HEK293 (cell line): Measurements from ENCODE around the gene CNP.

ENCODE experiments used
- CTCF ChIA-PET: fragments of 350-600 bp; formaldehyde crosslinking; extraction: SDS; loops from one replicate; lab custom pipeline; 2021; ENCODE audit warnings: antibody characterized with exemption; lab: Yijun Ruan, JAX
- POLR2A ChIA-PET: fragments of 300-600 bp; formaldehyde crosslinking; extraction: SDS; loops from one replicate; lab custom pipeline; 2020; ENCODE audit warnings: antibody characterized with exemption, inconsistent platforms; lab: Yijun Ruan, JAX
- H3K27ac ChIP-seq: fragments of 200-500 bp; sonication (Bioruptor generic); 2 replicates; pipeline ENCODE4 v1.5.1; 2014; ENCODE audit warnings: low read depth, low read length, control low read depth, inconsistent platforms; ENCODE audit errors: extremely low read depth
- H3K36me3 ChIP-seq, 2 experiments: fragments of 200-500 bp in 1 of 2; sonication (Bioruptor generic) in 1 of 2; 1 replicate in 1 of 2; 2 replicates in 1 of 2; pipeline ENCODE4 v1.5.1; 2014 to 2017; ENCODE audit warnings: inconsistent platforms in 2 of 2, low read length in 2 of 2; ENCODE audit not compliant: control insufficient read depth in 2 of 2, insufficient read depth in 1 of 2
- H3K4me1 ChIP-seq: fragments of 200-500 bp; sonication (Bioruptor generic); 2 replicates; pipeline ENCODE4 v1.5.1; 2014; ENCODE audit warnings: mild to moderate bottlenecking, low read length, inconsistent platforms; ENCODE audit not compliant: control insufficient read depth, insufficient read depth
- H3K4me3 ChIP-seq: 2 replicates; pipeline ENCODE4 v1.5.1; 2011; ENCODE audit warnings: low read depth, mild to moderate bottlenecking, control low read depth, low read length, moderate library complexity
- H3K9me3 ChIP-seq: fragments of 200-500 bp; sonication (Bioruptor generic); 2 replicates; pipeline ENCODE4 v1.5.1; 2014; ENCODE audit warnings: low read depth, low read length, inconsistent platforms; ENCODE audit not compliant: control insufficient read depth, insufficient read depth
- GLIS1 ChIP-seq: fragments of 450-650 bp; formaldehyde crosslinking; IDR thresholded peaks from 2 replicates; pipeline ENCODE4 v1.5.1; 2016; ENCODE audit warnings: missing biosample characterization, missing genetic modification characterization
- MYNN ChIP-seq: fragments of 450-650 bp; formaldehyde crosslinking; IDR thresholded peaks from 2 replicates; pipeline ENCODE4 v1.5.1; 2016; ENCODE audit warnings: missing biosample characterization, missing genetic modification characterization, borderline replicate concordance
- ZEB2 ChIP-seq: fragments of 450-650 bp; formaldehyde crosslinking; IDR thresholded peaks from 2 replicates; pipeline ENCODE4 v1.5.1; 2016; ENCODE audit warnings: missing biosample characterization, missing genetic modification characterization
- ZFP41 ChIP-seq: fragments of 450-650 bp; formaldehyde crosslinking; IDR thresholded peaks from 2 replicates; pipeline ENCODE4 v1.5.1; 2016; ENCODE audit warnings: missing biosample characterization, missing genetic modification characterization, borderline replicate concordance
- ZNF148 ChIP-seq: fragments of 450-650 bp; formaldehyde crosslinking; IDR thresholded peaks from 2 replicates; pipeline ENCODE4 v1.5.0; 2017; ENCODE audit warnings: missing biosample characterization, missing genetic modification characterization, borderline replicate concordance
- ZNF169 ChIP-seq: fragments of 450-650 bp; formaldehyde crosslinking; IDR thresholded peaks from 2 replicates; pipeline ENCODE4 v1.5.1; 2016; ENCODE audit warnings: missing biosample characterization, missing genetic modification characterization
- ZNF280C ChIP-seq: fragments of 450-650 bp; formaldehyde crosslinking; IDR thresholded peaks from 2 replicates; pipeline ENCODE4 v1.5.1; 2016; ENCODE audit warnings: missing biosample characterization, missing genetic modification characterization
- ZNF394 ChIP-seq: fragments of 450-650 bp; formaldehyde crosslinking; IDR thresholded peaks from 2 replicates; pipeline ENCODE4 v1.5.1; 2016; ENCODE audit warnings: missing biosample characterization, missing genetic modification characterization, mild to moderate bottlenecking, moderate library complexity, borderline replicate concordance
- ZNF433 ChIP-seq: fragments of 450-650 bp; formaldehyde crosslinking; IDR thresholded peaks from 2 replicates; pipeline ENCODE4 v1.5.1; 2016; ENCODE audit warnings: missing biosample characterization, missing genetic modification characterization, low read depth
- ZNF600 ChIP-seq: fragments of 450-650 bp; formaldehyde crosslinking; IDR thresholded peaks from 2 replicates; pipeline ENCODE4 v1.5.1; 2016; ENCODE audit warnings: missing biosample characterization, missing genetic modification characterization
- ZNF776 ChIP-seq: fragments of 450-650 bp; formaldehyde crosslinking; IDR thresholded peaks from 2 replicates; pipeline ENCODE4 v1.5.0; 2017; ENCODE audit warnings: missing biosample characterization, missing genetic modification characterization, borderline replicate concordance
- TF ChIP-seq, protein P1 (sequence below): fragments of 450-650 bp; formaldehyde crosslinking; IDR thresholded peaks from 2 replicates; pipeline ENCODE4 v1.5.1; 2016; ENCODE audit warnings: missing biosample characterization, missing genetic modification characterization
- TF ChIP-seq, protein P2 (sequence below): fragments of 450-650 bp; formaldehyde crosslinking; IDR thresholded peaks from 2 replicates; pipeline ENCODE4 v1.5.1; 2016; ENCODE audit warnings: missing biosample characterization, missing genetic modification characterization

Gene CNP

DNA sequence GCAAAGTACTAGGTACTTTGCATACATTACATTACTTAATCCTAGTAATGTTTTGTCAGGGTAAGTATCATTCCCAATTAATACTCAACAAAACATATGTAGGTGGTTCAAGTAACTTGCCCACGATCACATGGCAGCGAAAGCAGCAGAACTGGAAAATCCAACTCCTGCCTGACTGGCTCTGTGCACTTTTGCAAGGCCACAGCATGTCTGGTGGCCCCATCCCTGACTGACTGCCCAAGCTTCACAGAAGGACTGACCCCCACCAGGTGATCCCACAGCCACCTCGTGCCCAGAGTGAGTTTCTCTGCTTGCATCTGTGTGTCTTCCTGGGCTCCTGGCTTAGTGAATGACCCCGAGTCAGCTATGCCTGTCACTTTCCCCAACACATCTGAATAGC is 11.4 kb downstream of the CNP start:
- Histone ChIP-seq H3K36me3 (peaks cover 66 to 93% of the 10 kb centered on the region in 2 experiments), H3K4me1 (no peaks in the 10 kb centered on the region), H3K4me3 (no peak overlapping the region), H3K27ac (no peak overlapping the region), H3K9me3 (no peaks in the 10 kb centered on the region)
- POLR2A ChIA-PET: no interaction called here
- CTCF ChIA-PET: interaction anchor here (0.7 to 4.6 kb wide), 4 partner anchors 16 to 150 kb away, joined by 3 to 24 read pairs (median 3); no protein-coding TSS in a partner anchor
- TF ChIP-seq ZNF280C: no peak
- TF ChIP-seq ZNF169 (tag by site-specific recombination): no peak
- TF ChIP-seq ZNF600 (tag by site-specific recombination): peak; percentile 63; the same call in 1 of the 2 replicates
- TF ChIP-seq ZEB2 (tag by site-specific recombination): no peak

GRCh38 chr17:41982026-41982760 is 15.6 kb downstream of the CNP start:
- no peaks in the 10 kb centered on the region for H3K4me1 ChIP-seq
- ChIA-PET POLR2A (interaction anchor here (1.2 kb wide), 1 partner anchor 9 kb away, joined by 5 read pairs; no protein-coding TSS in a partner anchor), CTCF (no interaction called here)
- H3K4me3 ChIP-seq: no peak overlapping the region
- no peak overlapping the region for H3K27ac ChIP-seq
- TF ChIP-seq MYNN (tag by site-specific recombination) (peak; percentile 48; the same call in 1 of the 2 replicates), ZNF148 (tag by site-specific recombination) (no peak), GLIS1 (tag by site-specific recombination) (peak; percentile 20; the same call in 1 of the 2 replicates)
- H3K36me3 ChIP-seq: peaks cover 88 to 90% of the 10 kb centered on the region in 2 experiments
- H3K9me3 ChIP-seq: no peaks in the 10 kb centered on the region

DNA sequence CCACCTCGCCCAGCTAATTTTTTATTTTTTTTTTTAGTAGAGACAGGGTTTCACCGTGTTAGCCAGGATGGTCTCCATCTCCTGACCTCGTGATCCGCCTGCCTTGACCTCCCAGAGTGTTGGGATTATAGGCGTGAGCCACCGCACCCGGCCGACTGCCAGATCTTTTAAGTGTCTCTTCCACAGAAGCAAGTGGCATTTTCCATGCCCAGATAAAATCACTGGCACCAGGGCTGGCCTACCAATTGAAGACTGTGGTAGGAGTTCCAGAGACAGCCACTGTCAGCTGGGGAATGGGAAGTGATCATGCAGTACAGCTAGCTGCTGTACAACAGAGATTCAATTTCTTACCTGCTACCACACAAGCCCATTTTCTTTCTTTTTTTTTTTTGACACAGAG is 17.9 kb downstream of the CNP start:
- TF ChIP-seq ZNF776 (tag by site-specific recombination): no peak
- TF ChIP-seq ZNF433: no peak
- TF ChIP-seq, protein P1, sequence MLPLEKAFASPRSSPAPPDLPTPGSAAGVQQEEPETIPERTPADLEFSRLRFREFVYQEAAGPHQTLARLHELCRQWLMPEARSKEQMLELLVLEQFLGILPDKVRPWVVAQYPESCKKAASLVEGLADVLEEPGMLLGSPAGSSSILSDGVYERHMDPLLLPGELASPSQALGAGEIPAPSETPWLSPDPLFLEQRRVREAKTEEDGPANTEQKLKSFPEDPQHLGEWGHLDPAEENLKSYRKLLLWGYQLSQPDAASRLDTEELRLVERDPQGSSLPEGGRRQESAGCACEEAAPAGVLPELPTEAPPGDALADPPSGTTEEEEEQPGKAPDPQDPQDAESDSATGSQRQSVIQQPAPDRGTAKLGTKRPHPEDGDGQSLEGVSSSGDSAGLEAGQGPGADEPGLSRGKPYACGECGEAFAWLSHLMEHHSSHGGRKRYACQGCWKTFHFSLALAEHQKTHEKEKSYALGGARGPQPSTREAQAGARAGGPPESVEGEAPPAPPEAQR (tag by site-specific recombination): no peak
- TF ChIP-seq, protein P2, sequence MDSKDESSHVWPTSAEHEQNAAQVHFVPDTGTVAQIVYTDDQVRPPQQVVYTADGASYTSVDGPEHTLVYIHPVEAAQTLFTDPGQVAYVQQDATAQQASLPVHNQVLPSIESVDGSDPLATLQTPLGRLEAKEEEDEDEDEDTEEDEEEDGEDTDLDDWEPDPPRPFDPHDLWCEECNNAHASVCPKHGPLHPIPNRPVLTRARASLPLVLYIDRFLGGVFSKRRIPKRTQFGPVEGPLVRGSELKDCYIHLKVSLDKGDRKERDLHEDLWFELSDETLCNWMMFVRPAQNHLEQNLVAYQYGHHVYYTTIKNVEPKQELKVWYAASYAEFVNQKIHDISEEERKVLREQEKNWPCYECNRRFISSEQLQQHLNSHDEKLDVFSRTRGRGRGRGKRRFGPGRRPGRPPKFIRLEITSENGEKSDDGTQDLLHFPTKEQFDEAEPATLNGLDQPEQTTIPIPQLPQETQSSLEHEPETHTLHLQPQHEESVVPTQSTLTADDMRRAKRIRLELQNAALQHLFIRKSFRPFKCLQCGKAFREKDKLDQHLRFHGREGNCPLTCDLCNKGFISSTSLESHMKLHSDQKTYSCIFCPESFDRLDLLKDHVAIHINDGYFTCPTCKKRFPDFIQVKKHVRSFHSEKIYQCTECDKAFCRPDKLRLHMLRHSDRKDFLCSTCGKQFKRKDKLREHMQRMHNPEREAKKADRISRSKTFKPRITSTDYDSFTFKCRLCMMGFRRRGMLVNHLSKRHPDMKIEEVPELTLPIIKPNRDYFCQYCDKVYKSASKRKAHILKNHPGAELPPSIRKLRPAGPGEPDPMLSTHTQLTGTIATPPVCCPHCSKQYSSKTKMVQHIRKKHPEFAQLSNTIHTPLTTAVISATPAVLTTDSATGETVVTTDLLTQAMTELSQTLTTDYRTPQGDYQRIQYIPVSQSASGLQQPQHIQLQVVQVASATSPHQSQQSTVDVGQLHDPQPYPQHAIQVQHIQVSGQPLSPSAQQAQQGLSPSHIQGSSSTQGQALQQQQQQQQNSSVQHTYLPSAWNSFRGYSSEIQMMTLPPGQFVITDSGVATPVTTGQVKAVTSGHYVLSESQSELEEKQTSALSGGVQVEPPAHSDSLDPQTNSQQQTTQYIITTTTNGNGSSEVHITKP (tag by site-specific recombination): no peak
- no peak for TF ChIP-seq ZNF394 (tag by site-specific recombination)
- TF ChIP-seq ZFP41 (tag by site-specific recombination): no peak
- no peak overlapping the region for H3K27ac ChIP-seq
- no peaks in the 10 kb centered on the region for H3K9me3 ChIP-seq
- no peak overlapping the region for H3K4me3 ChIP-seq
- H3K4me1 ChIP-seq: no peaks in the 10 kb centered on the region
- POLR2A ChIA-PET: interaction anchor here (0.5 to 0.6 kb wide), 2 partner anchors 13 to 581 kb away, joined by 3 to 4 read pairs; no protein-coding TSS in a partner anchor
- peaks cover 91 to 96% of the 10 kb centered on the region in 2 experiments for H3K36me3 ChIP-seq
- CTCF ChIA-PET: no interaction called here
